A673 (cell line): ENCODE results near the gene RNF113B.

Source experiments
- CTCF ChIP-seq: fragments of 300-800, 200-600 bp; sonication (generic); conservative IDR thresholded peaks from 2 replicates; pipeline ENCODE4 v1.5.1; 2017; ENCODE audit warnings: low read depth, mild to moderate bottlenecking, antibody characterized with exemption, low read length, moderate library complexity, mixed read lengths
- EZH2 ChIP-seq: fragments of 200-600 bp; sonication (generic); IDR thresholded peaks from 2 replicates; pipeline ENCODE4 v1.6.1; 2017; ENCODE audit warnings: borderline replicate concordance, low read depth, mild to moderate bottlenecking, mixed read lengths, antibody characterized with exemption, low read length; ENCODE audit not compliant: poor library complexity, severe bottlenecking

- TF ChIP-seq CTCF (no peak), EZH2 (no peak)
These were observed 37.1 kb upstream of the RNF113B start for GRCh38 chr13:98214008-98214643.
